Measurements from ENCODE around the gene PLA2G4B.

DNA sequence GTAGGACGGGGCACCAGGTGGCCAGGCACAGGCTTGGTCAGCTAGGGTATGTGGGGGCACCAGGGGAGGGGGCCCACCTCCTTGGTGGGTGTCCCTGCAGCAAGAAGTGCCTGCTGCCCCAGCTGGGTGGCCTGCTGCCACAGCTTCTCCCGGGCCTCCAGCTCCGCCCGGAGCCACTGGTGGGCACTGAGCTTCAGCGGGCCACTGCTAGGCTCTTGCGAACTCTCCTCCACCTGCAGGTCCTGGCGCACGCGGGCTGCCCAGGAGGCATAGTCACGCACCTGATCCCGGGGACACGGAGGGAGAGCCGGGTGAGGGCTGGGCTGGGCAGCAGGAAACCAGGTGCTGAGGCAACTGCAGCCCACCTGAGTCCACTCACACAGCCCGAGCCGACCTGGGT lies 29.7 kb downstream of the PLA2G4B start:
- TF ChIP-seq, protein P1, sequence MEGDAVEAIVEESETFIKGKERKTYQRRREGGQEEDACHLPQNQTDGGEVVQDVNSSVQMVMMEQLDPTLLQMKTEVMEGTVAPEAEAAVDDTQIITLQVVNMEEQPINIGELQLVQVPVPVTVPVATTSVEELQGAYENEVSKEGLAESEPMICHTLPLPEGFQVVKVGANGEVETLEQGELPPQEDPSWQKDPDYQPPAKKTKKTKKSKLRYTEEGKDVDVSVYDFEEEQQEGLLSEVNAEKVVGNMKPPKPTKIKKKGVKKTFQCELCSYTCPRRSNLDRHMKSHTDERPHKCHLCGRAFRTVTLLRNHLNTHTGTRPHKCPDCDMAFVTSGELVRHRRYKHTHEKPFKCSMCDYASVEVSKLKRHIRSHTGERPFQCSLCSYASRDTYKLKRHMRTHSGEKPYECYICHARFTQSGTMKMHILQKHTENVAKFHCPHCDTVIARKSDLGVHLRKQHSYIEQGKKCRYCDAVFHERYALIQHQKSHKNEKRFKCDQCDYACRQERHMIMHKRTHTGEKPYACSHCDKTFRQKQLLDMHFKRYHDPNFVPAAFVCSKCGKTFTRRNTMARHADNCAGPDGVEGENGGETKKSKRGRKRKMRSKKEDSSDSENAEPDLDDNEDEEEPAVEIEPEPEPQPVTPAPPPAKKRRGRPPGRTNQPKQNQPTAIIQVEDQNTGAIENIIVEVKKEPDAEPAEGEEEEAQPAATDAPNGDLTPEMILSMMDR (IDR thresholded peaks at IDR 0.05) = no peak
- TF ChIP-seq POLR2A (IDR thresholded peaks at IDR 0.05) (no peak), POLR2AphosphoS5 (IDR thresholded peaks at IDR 0.05) (no peak)

All from prostate gland (tissue), 2 donors.